ENCODE results near the gene SLC6A12. TPM values are rescaled to one million over a fixed set of nuclear protein-coding genes. Genes with fewer than 3 reads are reported as not detected.
"Not testable (repeated sequence)": the region's sequence is repeated elsewhere in the genome, so short reads cannot be mapped to it uniquely, and the experiment has no call there.

Gene SLC6A12
- polyA plus RNA-seq, 6 donors from 2014 or later, result 1.3 TPM; not detected in 5

DNA sequence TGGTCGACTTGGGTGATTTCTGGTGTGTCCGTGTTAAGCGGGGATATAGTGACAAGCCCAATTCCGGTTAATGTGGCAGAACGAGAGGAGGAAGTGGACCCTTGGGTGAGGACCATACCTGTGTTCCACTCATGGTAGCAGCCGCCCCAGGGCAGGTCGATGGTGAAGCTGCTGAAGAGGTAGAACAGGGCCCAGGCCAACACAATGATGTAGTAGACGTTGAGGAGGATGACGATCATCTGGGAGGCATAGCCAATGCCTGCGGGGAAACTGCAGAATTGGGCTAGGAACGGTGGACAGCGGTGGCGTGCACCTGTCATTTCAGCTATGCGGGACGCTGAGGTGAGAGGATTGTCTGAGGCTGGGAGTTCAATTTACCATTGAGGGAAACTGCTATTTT lies 28.5 kb upstream of the SLC6A12 start:
- ATAC-seq (ENCODE audit: low read depth in 2 of 2) (no peak), DNase-seq (no peak)
- Mint-ChIP-seq H3K4me1 (no peaks in the 10 kb centered on the region), H3K27me3 (peaks cover 32 to 44% (median 38%) of the 10 kb centered on the region in 3 donors), H3K36me3 (peaks cover 0 to 8% of the 10 kb centered on the region in 2 donors), H3K9me3 (peaks cover 7 to 29% (median 13%) of the 10 kb centered on the region in 7 donors), H3K27ac (peak overlapping the region in 1 of 6 donors; percentile 46), H3K4me3 (no peak overlapping the region)

- H3K27ac Mint-ChIP-seq, result no peak overlapping the region
- H3K9me3 Mint-ChIP-seq, result peaks cover 6 to 25% (median 11%) of the 10 kb centered on the region in 7 donors
- no peak for ATAC-seq (ENCODE audit: low read depth in 2 of 2)
Observed at GRCh38 chr12:241266-241665, 27.3 kb upstream of the SLC6A12 start.

DNA sequence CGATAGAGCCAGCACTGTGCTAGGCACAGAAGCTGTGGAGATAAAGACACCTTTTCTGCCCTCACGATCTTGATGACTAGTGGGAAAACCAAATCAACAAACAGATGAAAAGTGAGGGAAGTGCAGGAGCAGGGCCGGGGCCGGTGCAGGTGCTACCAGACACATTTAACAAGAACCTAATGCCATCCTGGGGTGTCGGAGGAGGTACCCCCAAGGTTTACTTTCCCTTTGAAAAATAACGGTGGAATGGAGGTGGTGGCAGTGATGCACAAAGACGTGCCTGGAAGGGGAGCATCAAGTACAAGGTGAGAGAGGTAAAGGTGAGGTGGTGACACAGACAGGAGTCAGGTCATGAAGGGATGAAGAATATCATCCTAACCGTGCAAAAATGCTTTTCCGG lies 26.6 kb upstream of the SLC6A12 start:
- H3K4me1 Mint-ChIP-seq, result no peaks in the 10 kb centered on the region

More at GRCh38 chr12:241266-241665, 27.3 kb upstream of the SLC6A12 start:
- no peak overlapping the region for H3K4me3 Mint-ChIP-seq
- H3K36me3 Mint-ChIP-seq, result peaks cover 5 to 13% of the 10 kb centered on the region in 2 donors
- no peak for DNase-seq
- no peaks in the 10 kb centered on the region for H3K4me1 Mint-ChIP-seq
- peaks cover 32 to 44% (median 38%) of the 10 kb centered on the region in 3 donors for H3K27me3 Mint-ChIP-seq

GRCh38 chr12:238736-239398 lies 24.9 kb upstream of the SLC6A12 start:
- Mint-ChIP-seq H3K27ac (no peak overlapping the region), H3K4me3 (no peak overlapping the region), H3K36me3 (peaks cover 5 to 23% of the 10 kb centered on the region in 2 donors), H3K4me1 (no peaks in the 10 kb centered on the region), H3K9me3 (peaks cover 6 to 26% (median 23%) of the 10 kb centered on the region in 7 donors), H3K27me3 (peaks cover 27 to 43% (median 31%) of the 10 kb centered on the region in 3 donors)
- DNase-seq (no peak), ATAC-seq (ENCODE audit: low read depth in 2 of 2) (no peak)

More for the DNA sequence above, 26.6 kb upstream of the SLC6A12 start:
- H3K4me3 Mint-ChIP-seq, result no peak overlapping the region
- peaks cover 10 to 31% (median 18%) of the 10 kb centered on the region in 7 donors for H3K9me3 Mint-ChIP-seq
- H3K27ac Mint-ChIP-seq, result no peak overlapping the region
- DNase-seq (no peak), ATAC-seq (ENCODE audit: low read depth in 2 of 2) (no peak)
- peaks cover 32 to 44% (median 38%) of the 10 kb centered on the region in 3 donors for H3K27me3 Mint-ChIP-seq
- peaks cover 5 to 18% of the 10 kb centered on the region in 2 donors for H3K36me3 Mint-ChIP-seq

- ATAC-seq (ENCODE audit: low read depth in 2 of 2), result no peak
- Mint-ChIP-seq H3K27me3 (peaks cover 23 to 37% (median 24%) of the 10 kb centered on the region in 3 donors), H3K9me3 (peaks cover 6 to 26% (median 23%) of the 10 kb centered on the region in 7 donors), H3K27ac (no peak overlapping the region), H3K36me3 (peaks cover 5 to 23% of the 10 kb centered on the region in 2 donors), H3K4me3 (no peak overlapping the region), H3K4me1 (no peaks in the 10 kb centered on the region)
- no peak for DNase-seq
Observed at GRCh38 chr12:238116-238515, 24.2 kb upstream of the SLC6A12 start.

DNA sequence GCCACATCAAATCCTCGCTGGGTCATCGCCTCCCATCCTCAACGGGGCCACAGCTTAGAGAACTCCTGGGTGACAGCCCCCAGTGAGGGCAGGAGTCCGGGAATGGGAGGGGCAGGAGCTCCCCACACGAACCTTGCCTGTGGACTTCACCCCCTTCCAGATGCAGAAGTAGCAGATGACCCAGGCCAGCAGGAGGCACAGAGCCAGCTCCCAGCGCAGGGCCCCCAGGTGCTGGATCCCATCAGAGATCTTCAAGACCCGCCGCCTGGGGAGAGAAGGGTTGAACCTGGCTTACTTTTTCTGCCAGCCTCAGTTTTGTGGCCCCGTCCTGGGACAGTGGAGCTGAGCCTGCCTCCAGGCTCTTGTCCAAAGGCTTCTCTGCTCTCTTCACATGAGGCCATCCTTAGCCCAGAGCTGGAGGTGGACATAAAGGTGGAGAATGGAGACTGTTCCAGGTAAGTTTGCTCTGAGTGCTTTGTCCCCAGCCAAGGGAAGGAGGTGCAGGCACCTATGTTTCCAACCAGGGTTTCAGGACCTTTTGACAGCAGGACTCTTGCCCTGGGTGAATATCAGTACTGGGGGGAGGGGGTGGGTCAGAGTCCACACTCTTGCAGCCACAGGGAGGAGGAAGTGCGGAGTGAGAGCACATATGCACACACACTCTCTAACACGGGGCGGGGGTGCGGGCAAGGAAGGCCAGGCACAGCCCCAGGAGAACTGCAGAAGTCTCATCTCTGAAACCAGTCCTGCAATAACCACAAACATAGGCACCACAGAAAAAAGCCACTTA lies 23.3 kb upstream of the SLC6A12 start:
- Mint-ChIP-seq H3K9me3 (peaks cover 6 to 26% (median 22%) of the 10 kb centered on the region in 7 donors), H3K36me3 (peaks cover 5 to 23% of the 10 kb centered on the region in 2 donors), H3K4me1 (no peaks in the 10 kb centered on the region), H3K27ac (no peak overlapping the region), H3K4me3 (no peak overlapping the region), H3K27me3 (peaks cover 19 to 35% (median 19%) of the 10 kb centered on the region in 3 donors)
- DNase-seq (no peak), ATAC-seq (ENCODE audit: low read depth in 2 of 2) (no peak)

GRCh38 chr12:236445-236844 lies 22.5 kb upstream of the SLC6A12 start:
- Mint-ChIP-seq H3K27ac (no peak overlapping the region), H3K9me3 (peaks cover 6 to 26% (median 22%) of the 10 kb centered on the region in 7 donors), H3K4me1 (no peaks in the 10 kb centered on the region), H3K27me3 (peaks cover 11 to 33% (median 14%) of the 10 kb centered on the region in 3 donors), H3K4me3 (no peak overlapping the region), H3K36me3 (peaks cover 5 to 23% of the 10 kb centered on the region in 2 donors)
- ATAC-seq (ENCODE audit: low read depth in 2 of 2) (no peak), DNase-seq (no peak)

- Mint-ChIP-seq H3K36me3 (peaks cover 5 to 23% of the 10 kb centered on the region in 2 donors), H3K27me3 (peaks cover 10 to 33% (median 14%) of the 10 kb centered on the region in 3 donors), H3K9me3 (peaks cover 6 to 26% (median 22%) of the 10 kb centered on the region in 7 donors)
- not testable (repeated sequence) for H3K4me1 Mint-ChIP-seq; DNase-seq; ATAC-seq (ENCODE audit: low read depth in 2 of 2); H3K27ac Mint-ChIP-seq; H3K4me3 Mint-ChIP-seq
Observed at GRCh38 chr12:235967-236366, 22.0 kb upstream of the SLC6A12 start.

GRCh38 chr12:234891-235415 lies 21.0 kb upstream of the SLC6A12 start:
- ATAC-seq (ENCODE audit: low read depth in 2 of 2), result no peak
- DNase-seq, result no peak
- no peaks in the 10 kb centered on the region for H3K4me1 Mint-ChIP-seq
- H3K27me3 Mint-ChIP-seq, result peaks cover 8 to 26% (median 10%) of the 10 kb centered on the region in 3 donors
- H3K36me3 Mint-ChIP-seq, result peaks cover 5 to 23% of the 10 kb centered on the region in 2 donors
- H3K9me3 Mint-ChIP-seq, result peaks cover 6 to 26% (median 22%) of the 10 kb centered on the region in 7 donors
- H3K27ac Mint-ChIP-seq, result no peak overlapping the region
- H3K4me3 Mint-ChIP-seq, result no peak overlapping the region

- no peak overlapping the region for H3K27ac Mint-ChIP-seq
- H3K4me3 Mint-ChIP-seq, result no peak overlapping the region
- ATAC-seq (ENCODE audit: low read depth in 2 of 2), result no peak
- peaks cover 5 to 17% of the 10 kb centered on the region in 2 donors for H3K36me3 Mint-ChIP-seq
- no peaks in the 10 kb centered on the region for H3K4me1 Mint-ChIP-seq
- DNase-seq, result no peak
- peaks cover 7 to 28% (median 10%) of the 10 kb centered on the region in 3 donors for H3K27me3 Mint-ChIP-seq
- H3K9me3 Mint-ChIP-seq, result peaks cover 5 to 24% (median 20%) of the 10 kb centered on the region in 7 donors
Observed at GRCh38 chr12:234019-234418, 20.1 kb upstream of the SLC6A12 start.

DNA sequence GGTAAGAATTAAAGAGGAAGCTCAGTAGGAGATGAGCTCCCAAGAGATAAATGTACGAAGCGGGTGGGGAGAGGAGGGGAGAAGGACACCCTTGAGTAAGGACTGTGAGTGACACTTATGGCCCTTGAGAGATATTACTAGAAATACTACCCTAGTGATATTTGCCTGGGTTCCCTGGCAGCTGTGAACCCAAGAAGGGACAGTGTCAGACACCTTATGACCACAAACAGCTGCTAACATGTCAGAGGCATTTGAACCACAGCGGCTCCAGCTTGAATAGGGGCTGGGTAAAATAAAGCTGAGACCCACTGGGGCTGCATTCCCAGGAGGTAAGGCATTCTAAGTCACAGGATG lies 19.6 kb upstream of the SLC6A12 start:
- Mint-ChIP-seq H3K36me3 (peaks cover 5 to 16% of the 10 kb centered on the region in 2 donors), H3K27me3 (peaks cover 5 to 28% (median 11%) of the 10 kb centered on the region in 3 donors), H3K9me3 (peaks cover 5 to 24% (median 20%) of the 10 kb centered on the region in 7 donors), H3K4me3 (no peak overlapping the region), H3K27ac (peak overlapping the region in 1 of 6 donors; percentile 47), H3K4me1 (no peaks in the 10 kb centered on the region)
- no peak for ATAC-seq (ENCODE audit: low read depth in 2 of 2)
- DNase-seq, result no peak

GRCh38 chr12:232731-233614 lies 19.0 kb upstream of the SLC6A12 start:
- Mint-ChIP-seq H3K27me3 (peaks cover 5 to 27% (median 5%) of the 10 kb centered on the region in 3 donors), H3K9me3 (peaks cover 5 to 23% (median 17%) of the 10 kb centered on the region in 7 donors), H3K36me3 (peaks cover 5 to 16% of the 10 kb centered on the region in 2 donors), H3K27ac (peak overlapping the region in 2 of 6 donors; percentile 47 to 53), H3K4me3 (peak overlapping the region in 1 of 8 donors; percentile 52), H3K4me1 (no peaks in the 10 kb centered on the region)
- ATAC-seq (ENCODE audit: low read depth in 2 of 2) (no peak), DNase-seq (no peak)
